ENCODE data around the gene KSR2. TPM values are rescaled to one million over a fixed set of nuclear protein-coding genes. Genes with fewer than 3 reads are reported as not detected.

Gene KSR2
- total RNA-seq, 1 experiment from 2014 or later: 0.15 TPM

DNA sequence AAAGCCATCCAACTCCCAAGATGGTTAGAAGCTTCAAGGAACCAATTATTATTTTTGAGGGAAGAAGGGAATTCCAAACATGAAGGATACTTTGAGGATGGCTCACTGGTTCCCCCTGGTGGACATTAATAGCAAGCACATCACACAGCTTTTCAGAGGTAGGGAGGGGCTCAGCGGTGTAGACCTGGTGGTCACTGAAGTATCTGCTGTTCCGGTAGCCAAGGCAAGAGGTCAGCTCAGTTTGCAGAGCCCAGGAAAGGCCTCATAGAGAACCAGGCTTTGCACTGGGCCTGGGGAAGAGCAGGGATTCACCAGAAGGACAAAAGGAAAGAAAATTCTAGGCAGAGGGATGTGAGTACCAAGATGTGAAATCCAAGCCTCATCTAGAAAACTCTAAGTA is 118.7 kb downstream of the KSR2 start:
- Histone ChIP-seq H3K27ac (ENCODE audit: low read length) (no peak overlapping the region), H3K27me3 (ENCODE audit: control insufficient read depth, insufficient read depth, low read length) (peaks cover 4% of the 10 kb centered on the region; the same call in 1 of the 2 replicates), H3K9me3 (ENCODE audit: control insufficient read depth, insufficient read depth, low read depth, low read length) (no peaks in the 10 kb centered on the region), H3K4me3 (ENCODE audit: low read depth in 2 of 2, low read length in 2 of 2) (no peak overlapping the region), H3K36me3 (ENCODE audit: control insufficient read depth, insufficient read depth, low read length) (no peaks in the 10 kb centered on the region), H3K4me1 (ENCODE audit: control insufficient read depth, insufficient read depth, low read length) (no peaks in the 10 kb centered on the region)
- ATAC-seq (peak; percentile 69), DNase-seq (ENCODE audit: low read depth, low spot score) (no peak)
- in situ Hi-C loops (cut with HindIII; ENCODE audit: low pct_unique_long_range_greater_than_20kb, low sequenced_read_pairs): no loop called here
- intact Hi-C loops (cut with micrococcal nuclease; ENCODE audit: unreplicated experiment): loop anchor here (5.0 kb wide), 1 partner anchor 483 kb away; no protein-coding TSS in a partner anchor
- no peak for TF ChIP-seq SIN3A (IDR thresholded peaks at IDR 0.05; ENCODE audit: borderline replicate concordance, insufficient read depth, low read depth, low read length)
- TF ChIP-seq, protein P1, sequence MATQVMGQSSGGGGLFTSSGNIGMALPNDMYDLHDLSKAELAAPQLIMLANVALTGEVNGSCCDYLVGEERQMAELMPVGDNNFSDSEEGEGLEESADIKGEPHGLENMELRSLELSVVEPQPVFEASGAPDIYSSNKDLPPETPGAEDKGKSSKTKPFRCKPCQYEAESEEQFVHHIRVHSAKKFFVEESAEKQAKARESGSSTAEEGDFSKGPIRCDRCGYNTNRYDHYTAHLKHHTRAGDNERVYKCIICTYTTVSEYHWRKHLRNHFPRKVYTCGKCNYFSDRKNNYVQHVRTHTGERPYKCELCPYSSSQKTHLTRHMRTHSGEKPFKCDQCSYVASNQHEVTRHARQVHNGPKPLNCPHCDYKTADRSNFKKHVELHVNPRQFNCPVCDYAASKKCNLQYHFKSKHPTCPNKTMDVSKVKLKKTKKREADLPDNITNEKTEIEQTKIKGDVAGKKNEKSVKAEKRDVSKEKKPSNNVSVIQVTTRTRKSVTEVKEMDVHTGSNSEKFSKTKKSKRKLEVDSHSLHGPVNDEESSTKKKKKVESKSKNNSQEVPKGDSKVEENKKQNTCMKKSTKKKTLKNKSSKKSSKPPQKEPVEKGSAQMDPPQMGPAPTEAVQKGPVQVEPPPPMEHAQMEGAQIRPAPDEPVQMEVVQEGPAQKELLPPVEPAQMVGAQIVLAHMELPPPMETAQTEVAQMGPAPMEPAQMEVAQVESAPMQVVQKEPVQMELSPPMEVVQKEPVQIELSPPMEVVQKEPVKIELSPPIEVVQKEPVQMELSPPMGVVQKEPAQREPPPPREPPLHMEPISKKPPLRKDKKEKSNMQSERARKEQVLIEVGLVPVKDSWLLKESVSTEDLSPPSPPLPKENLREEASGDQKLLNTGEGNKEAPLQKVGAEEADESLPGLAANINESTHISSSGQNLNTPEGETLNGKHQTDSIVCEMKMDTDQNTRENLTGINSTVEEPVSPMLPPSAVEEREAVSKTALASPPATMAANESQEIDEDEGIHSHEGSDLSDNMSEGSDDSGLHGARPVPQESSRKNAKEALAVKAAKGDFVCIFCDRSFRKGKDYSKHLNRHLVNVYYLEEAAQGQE (IDR thresholded peaks at IDR 0.05; ENCODE audit: insufficient read depth in 1 of 2, low read depth in 2 of 2, low read length in 1 of 2): no peak
- TF ChIP-seq POLR2AphosphoS5 (IDR thresholded peaks at IDR 0.05; ENCODE audit: low read depth, low read length): no peak
- TF ChIP-seq, protein P2, sequence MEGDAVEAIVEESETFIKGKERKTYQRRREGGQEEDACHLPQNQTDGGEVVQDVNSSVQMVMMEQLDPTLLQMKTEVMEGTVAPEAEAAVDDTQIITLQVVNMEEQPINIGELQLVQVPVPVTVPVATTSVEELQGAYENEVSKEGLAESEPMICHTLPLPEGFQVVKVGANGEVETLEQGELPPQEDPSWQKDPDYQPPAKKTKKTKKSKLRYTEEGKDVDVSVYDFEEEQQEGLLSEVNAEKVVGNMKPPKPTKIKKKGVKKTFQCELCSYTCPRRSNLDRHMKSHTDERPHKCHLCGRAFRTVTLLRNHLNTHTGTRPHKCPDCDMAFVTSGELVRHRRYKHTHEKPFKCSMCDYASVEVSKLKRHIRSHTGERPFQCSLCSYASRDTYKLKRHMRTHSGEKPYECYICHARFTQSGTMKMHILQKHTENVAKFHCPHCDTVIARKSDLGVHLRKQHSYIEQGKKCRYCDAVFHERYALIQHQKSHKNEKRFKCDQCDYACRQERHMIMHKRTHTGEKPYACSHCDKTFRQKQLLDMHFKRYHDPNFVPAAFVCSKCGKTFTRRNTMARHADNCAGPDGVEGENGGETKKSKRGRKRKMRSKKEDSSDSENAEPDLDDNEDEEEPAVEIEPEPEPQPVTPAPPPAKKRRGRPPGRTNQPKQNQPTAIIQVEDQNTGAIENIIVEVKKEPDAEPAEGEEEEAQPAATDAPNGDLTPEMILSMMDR (IDR thresholded peaks at IDR 0.05): peak; percentile 88
- BruUV-seq (replicated peaks): no TSS peak
- ChIA-PET CTCF (interaction anchor here (0.6 to 1.7 kb wide), 7 partner anchors 13 to 1608 kb away, joined by 3 to 8 read pairs (median 3); no protein-coding TSS in a partner anchor), POLR2A (no interaction called here)

DNA sequence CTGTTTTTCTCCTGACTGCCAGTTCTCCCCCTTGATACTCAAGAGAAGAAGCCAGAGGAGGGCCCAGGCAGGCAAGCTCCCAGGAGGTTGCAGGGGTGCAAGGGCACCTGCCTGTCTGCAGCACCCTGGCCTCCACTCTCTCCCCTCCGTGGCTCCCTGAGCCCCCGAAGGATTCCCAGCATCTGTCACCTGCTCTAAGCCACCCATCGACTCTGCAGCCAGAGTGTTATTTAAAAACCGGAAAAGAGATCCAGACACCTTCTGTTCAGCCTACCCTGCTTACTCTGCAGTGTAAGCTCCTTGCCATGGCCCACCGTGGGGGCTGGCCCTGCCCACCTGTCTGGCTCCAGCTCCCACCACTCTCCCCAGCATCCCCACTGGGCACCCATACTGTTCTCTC is 121.4 kb downstream of the KSR2 start:
- no peak for DNase-seq (ENCODE audit: low read depth, low spot score)
- no peak for ATAC-seq
- Histone ChIP-seq H3K4me1 (ENCODE audit: control insufficient read depth, insufficient read depth, low read length) (no peaks in the 10 kb centered on the region), H3K27ac (ENCODE audit: low read length) (no peak overlapping the region), H3K27me3 (ENCODE audit: control insufficient read depth, insufficient read depth, low read length) (peaks cover 10% of the 10 kb centered on the region; the same call in 1 of the 2 replicates), H3K4me3 (ENCODE audit: low read depth in 2 of 2, low read length in 2 of 2) (no peak overlapping the region), H3K9me3 (ENCODE audit: control insufficient read depth, insufficient read depth, low read depth, low read length) (peaks cover 6% of the 10 kb centered on the region; the same call in 1 of the 2 replicates), H3K36me3 (ENCODE audit: control insufficient read depth, insufficient read depth, low read length) (no peaks in the 10 kb centered on the region)
- intact Hi-C loops (cut with micrococcal nuclease; ENCODE audit: unreplicated experiment) (no loop called here), in situ Hi-C loops (cut with HindIII; ENCODE audit: low pct_unique_long_range_greater_than_20kb, low sequenced_read_pairs) (loop anchor here (25.0 kb wide), 1 partner anchor 610 kb away; no protein-coding TSS in a partner anchor)
- ChIA-PET POLR2A (no interaction called here), CTCF (no interaction called here)
- BruUV-seq (replicated peaks): no TSS peak
- TF ChIP-seq, protein P2 (IDR thresholded peaks at IDR 0.05): no peak
- TF ChIP-seq TCF7L2 (IDR thresholded peaks at IDR 0.05; ENCODE audit: low read depth, low read length) (no peak), SIN3A (IDR thresholded peaks at IDR 0.05; ENCODE audit: borderline replicate concordance, insufficient read depth, low read depth, low read length) (no peak), POLR2AphosphoS5 (IDR thresholded peaks at IDR 0.05; ENCODE audit: low read depth, low read length) (no peak)
- TF ChIP-seq, protein P1 (IDR thresholded peaks at IDR 0.05; ENCODE audit: insufficient read depth in 1 of 2, low read depth in 2 of 2, low read length in 1 of 2): no peak
